Hepatocyte (in vitro differentiated cells): Measurements from ENCODE around the gene MACROH2A2.

Experiments
- EZH2 ChIP-seq: fragments of 200-600 bp; sonication (generic); IDR thresholded peaks from 2 replicates; pipeline ENCODE4 v1.6.1; 2016; ENCODE audit warnings: antibody characterized with exemption, mild to moderate bottlenecking, borderline replicate concordance
- EZH2phosphoT487 ChIP-seq: fragments of 200-600 bp; sonication (generic); IDR thresholded peaks from one replicate; pipeline ENCODE4 v1.6.1; 2018; ENCODE audit warnings: antibody characterized with exemption, mild to moderate bottlenecking, low read depth, moderate library complexity; ENCODE audit not compliant: unreplicated experiment, severe bottlenecking
- TF ChIP-seq, protein P1 (sequence below): fragments of 200-600 bp; sonication (generic); IDR thresholded peaks from 2 replicates; pipeline ENCODE4 v1.5.1; 2016; ENCODE audit warnings: antibody characterized with exemption, mild to moderate bottlenecking; ENCODE audit not compliant: poor library complexity

DNA sequence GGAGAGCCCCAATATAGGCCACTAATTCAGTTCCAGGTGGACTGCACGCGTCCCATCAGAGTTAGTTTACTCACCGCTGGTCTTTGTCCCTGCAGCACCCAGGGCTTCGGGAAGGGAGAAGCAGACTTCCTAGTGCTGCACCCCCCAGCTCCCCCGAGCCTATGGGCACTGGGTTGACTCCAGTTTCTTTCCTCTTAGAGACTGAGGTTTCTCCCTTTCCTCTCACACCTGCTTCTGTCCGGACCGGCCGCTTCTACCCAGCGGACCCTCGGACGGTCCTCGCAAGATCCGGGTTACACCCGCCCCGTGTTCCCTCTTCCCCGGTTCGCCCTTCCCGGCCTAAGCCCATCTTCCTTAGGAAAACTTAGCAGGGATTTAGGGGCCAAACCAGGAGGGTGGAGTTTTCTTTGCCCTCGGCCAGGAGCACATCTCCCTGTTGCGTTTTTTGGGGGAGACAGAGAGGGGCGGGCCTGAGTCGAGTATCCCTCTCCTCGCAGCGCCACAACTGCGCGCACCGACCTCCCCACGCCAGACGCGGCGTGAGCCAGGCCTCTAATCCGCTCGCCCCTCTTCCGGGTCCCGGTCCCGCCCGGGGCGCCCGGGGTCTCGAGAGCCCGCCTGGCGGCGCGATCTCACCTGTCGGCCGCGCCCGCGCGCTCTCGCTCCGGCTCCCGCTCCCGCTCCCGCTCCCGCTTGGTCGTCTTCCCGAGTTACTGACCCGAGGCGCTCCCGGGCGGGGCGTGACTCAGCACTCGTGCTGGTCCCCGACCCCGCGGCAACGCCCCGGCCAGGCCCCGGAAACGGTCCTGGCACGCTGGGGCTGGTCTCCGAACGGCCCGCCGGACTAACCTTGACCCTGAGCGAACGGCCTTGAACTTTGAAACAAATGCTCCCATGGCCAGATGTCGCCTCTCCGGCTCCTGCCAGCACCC is 79.7 kb downstream of the MACROH2A2 start, which contains the start of gene AIFM2:
- TF ChIP-seq, protein P1, sequence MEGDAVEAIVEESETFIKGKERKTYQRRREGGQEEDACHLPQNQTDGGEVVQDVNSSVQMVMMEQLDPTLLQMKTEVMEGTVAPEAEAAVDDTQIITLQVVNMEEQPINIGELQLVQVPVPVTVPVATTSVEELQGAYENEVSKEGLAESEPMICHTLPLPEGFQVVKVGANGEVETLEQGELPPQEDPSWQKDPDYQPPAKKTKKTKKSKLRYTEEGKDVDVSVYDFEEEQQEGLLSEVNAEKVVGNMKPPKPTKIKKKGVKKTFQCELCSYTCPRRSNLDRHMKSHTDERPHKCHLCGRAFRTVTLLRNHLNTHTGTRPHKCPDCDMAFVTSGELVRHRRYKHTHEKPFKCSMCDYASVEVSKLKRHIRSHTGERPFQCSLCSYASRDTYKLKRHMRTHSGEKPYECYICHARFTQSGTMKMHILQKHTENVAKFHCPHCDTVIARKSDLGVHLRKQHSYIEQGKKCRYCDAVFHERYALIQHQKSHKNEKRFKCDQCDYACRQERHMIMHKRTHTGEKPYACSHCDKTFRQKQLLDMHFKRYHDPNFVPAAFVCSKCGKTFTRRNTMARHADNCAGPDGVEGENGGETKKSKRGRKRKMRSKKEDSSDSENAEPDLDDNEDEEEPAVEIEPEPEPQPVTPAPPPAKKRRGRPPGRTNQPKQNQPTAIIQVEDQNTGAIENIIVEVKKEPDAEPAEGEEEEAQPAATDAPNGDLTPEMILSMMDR, result peak; percentile 10
- no peak for TF ChIP-seq EZH2
- no peak for TF ChIP-seq EZH2phosphoT487
